HepG2 (cell line): ENCODE results near the gene SSNA1. TPM values are rescaled to one million over a fixed set of nuclear protein-coding genes. Genes with fewer than 3 reads are reported as not detected.
A peak's percentile ranks its signal among the peaks of the same experiment; 100 is the strongest.

Source experiments
- ELF3 ChIP-seq: IDR thresholded peaks from 2 replicates; pipeline ENCODE4 v1.6.1; 2016; ENCODE audit warnings: missing genetic modification reagents, missing compliant biosample characterization
- NONO ChIP-seq, 2 experiments: fragments of 450-650 bp in 1 of 2; sonication (generic) in 1 of 2; formaldehyde crosslinking in 1 of 2; IDR thresholded peaks in 1 of 2; conservative IDR thresholded peaks in 1 of 2; 2 replicates each; pipeline versions ENCODE4 v1.6.1 to v1.8.0; 2017 to 2022; ENCODE audit warnings: mild to moderate bottlenecking in 1 of 2, missing genetic modification reagents in 1 of 2, moderate library complexity in 1 of 2
- PRPF4 ChIP-seq: fragments of 200-400 bp; formaldehyde crosslinking; IDR thresholded peaks from 2 replicates; pipeline ENCODE4 v1.6.1; 2016; ENCODE audit warnings: low read length, low read depth; ENCODE audit not compliant: poor library complexity, severe bottlenecking
- RXRA ChIP-seq: sonication (generic); formaldehyde crosslinking; IDR thresholded peaks from 2 replicates; pipeline ENCODE4 v1.5.1; 2020; ENCODE audit warnings: missing genetic modification reagents
- THAP11 ChIP-seq: IDR thresholded peaks from 2 replicates; pipeline ENCODE4 v1.6.1; 2016; ENCODE audit warnings: missing biosample characterization, missing genetic modification reagents
- THAP7 ChIP-seq: sonication (generic); formaldehyde crosslinking; IDR thresholded peaks from 2 replicates; pipeline ENCODE4 v1.8.1; 2023; ENCODE audit warnings: mild to moderate bottlenecking, missing genetic modification reagents
- ZBTB7B ChIP-seq: sonication (generic); formaldehyde crosslinking; IDR thresholded peaks from 2 replicates; pipeline ENCODE4 v1.4.0; 2020; ENCODE audit warnings: missing genetic modification reagents
- ZKSCAN8 ChIP-seq: IDR thresholded peaks from 2 replicates; pipeline ENCODE4 v1.6.1; 2016; ENCODE audit warnings: borderline replicate concordance, missing genetic modification reagents, missing compliant biosample characterization
- ZNF543 ChIP-seq: sonication (generic); formaldehyde crosslinking; IDR thresholded peaks from 2 replicates; pipeline ENCODE4 v1.4.0; 2020; ENCODE audit warnings: mild to moderate bottlenecking, missing genetic modification reagents
- ZNF589 ChIP-seq: sonication (generic); formaldehyde crosslinking; conservative IDR thresholded peaks from 2 replicates; pipeline ENCODE4 v1.8.0; 2022; ENCODE audit warnings: mild to moderate bottlenecking, moderate library complexity, missing genetic modification reagents
- ZNF619 ChIP-seq: sonication (generic); formaldehyde crosslinking; IDR thresholded peaks from 2 replicates; pipeline ENCODE4 v1.4.0; 2020; ENCODE audit warnings: mild to moderate bottlenecking, missing genetic modification reagents
- ZNF816 ChIP-seq: sonication (generic); formaldehyde crosslinking; IDR thresholded peaks from 2 replicates; pipeline ENCODE4 v1.8.0; 2022; ENCODE audit warnings: missing genetic modification reagents, mild to moderate bottlenecking, borderline replicate concordance
- polyA plus RNA-seq, 8 experiments: library from polyadenylated mRNA; depleted of rRNA in 3 of 8; stranded (reverse) in 7 of 8; unstranded in 1 of 8; fragments of >200 nt; fragmentation: Illumina TruSeq in 4 of 8; extraction: Trizol in 4 of 8; gene quantifications; 2 replicates each; pipeline versions ENCODE4 v1.2.1 to v1.2.3, GENCODE V29; 2011 to 2016; ENCODE audit warnings: low read depth in 4 of 8, missing spikeins in 1 of 8, mixed read lengths in 1 of 8; ENCODE audit not compliant: insufficient read depth in 1 of 8
- total RNA-seq, 5 experiments: library from RNA; depleted of rRNA; stranded (reverse); fragments of >200 nt; fragmentation: Illumina TruSeq; extraction: Trizol; gene quantifications; 2 replicates each; pipeline ENCODE4 v1.2.3, GENCODE V29; 2016; ENCODE audit warnings: low read depth in 1 of 5
- TF ChIP-seq, protein P1 (sequence below): IDR thresholded peaks from 2 replicates; pipeline ENCODE4 v1.6.1; 2018; ENCODE audit warnings: missing genetic modification reagents, mild to moderate bottlenecking, missing compliant biosample characterization
- TF ChIP-seq, protein P2 (sequence below): sonication (generic); formaldehyde crosslinking; IDR thresholded peaks from one replicate; pipeline ENCODE4 v1.5.1; 2020; ENCODE audit warnings: mild to moderate bottlenecking, missing genetic modification reagents; ENCODE audit errors: not compliant biosample characterization
- TF ChIP-seq, protein P3 (sequence below): sonication (generic); formaldehyde crosslinking; IDR thresholded peaks from 2 replicates; pipeline ENCODE4 v1.5.1; 2020; ENCODE audit warnings: missing genetic modification reagents, mild to moderate bottlenecking, borderline replicate concordance

Gene SSNA1
- total and polyA plus RNA-seq, 2 of the 13 experiments (the other 11 are each of a cell fraction or from before 2014, with no cell fraction given), result 35.9 to 49.4 TPM

DNA sequence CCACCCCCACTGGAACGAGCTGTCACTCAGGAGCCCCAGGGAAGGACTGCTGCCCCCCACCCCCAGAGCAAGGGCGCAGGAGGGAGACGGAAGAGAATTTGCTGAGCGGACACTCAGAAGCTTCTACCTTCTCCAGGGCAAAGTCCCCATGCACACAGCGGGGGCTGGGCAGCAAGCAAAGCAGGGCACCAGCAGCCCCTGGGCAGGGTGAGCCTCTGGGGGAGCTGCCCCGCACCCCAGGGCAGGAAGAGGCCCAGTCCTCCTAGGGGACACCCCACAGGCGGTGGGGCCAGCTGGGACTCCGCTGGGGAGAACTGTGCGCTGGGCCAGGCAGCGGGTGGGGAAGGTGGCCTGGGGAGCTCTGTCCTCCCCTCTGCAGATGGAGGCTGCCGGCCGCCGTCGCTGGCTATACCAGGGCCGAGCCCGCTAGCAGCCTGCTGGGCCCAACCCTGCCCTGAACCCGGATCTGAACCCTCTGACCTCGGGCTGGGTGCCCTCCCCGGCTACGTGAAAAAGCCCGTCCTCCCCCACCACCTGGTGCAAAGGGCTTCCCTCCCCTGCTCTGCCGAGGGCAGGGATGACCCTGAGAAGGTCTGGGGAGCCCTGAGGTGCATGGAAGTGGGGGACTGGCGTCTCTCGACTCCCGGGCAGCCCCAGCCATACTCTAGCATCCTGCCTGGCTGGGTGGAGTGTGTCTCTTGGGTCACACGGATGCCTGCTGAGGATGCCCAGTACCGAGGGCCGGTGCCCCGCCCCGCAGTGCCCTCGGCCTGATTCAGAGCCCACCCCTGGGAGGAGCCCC, 41.6 kb downstream of the SSNA1 start (continued):
- TF ChIP-seq PRPF4 (no peak), ZKSCAN8 (CRISPR knock-in tag) (no peak), NONO (IDR thresholded peaks at IDR 0.05) (no peak), NONO (CRISPR knock-in tag; conservative IDR thresholded peaks at IDR 0.05) (peak; percentile 89), ELF3 (CRISPR knock-in tag) (peak; percentile 48), RXRA (CRISPR knock-in tag) (peak; percentile 83), ZNF816 (CRISPR knock-in tag) (0 out of 2 replicates have a peak, but pooled peaks have one; percentile 72), ZBTB7B (CRISPR knock-in tag) (peak; percentile 26; the same call in 1 of the 2 replicates), THAP7 (CRISPR knock-in tag) (no peak), ZNF543 (peak; percentile 76), THAP11 (peak; percentile 66; the same call in 1 of the 2 replicates), ZNF589 (CRISPR knock-in tag) (0 out of 2 replicates have a peak, but pooled peaks have one; percentile 45), ZNF619 (CRISPR knock-in tag) (peak; percentile 71; the same call in 1 of the 2 replicates)
- TF ChIP-seq, protein P1, sequence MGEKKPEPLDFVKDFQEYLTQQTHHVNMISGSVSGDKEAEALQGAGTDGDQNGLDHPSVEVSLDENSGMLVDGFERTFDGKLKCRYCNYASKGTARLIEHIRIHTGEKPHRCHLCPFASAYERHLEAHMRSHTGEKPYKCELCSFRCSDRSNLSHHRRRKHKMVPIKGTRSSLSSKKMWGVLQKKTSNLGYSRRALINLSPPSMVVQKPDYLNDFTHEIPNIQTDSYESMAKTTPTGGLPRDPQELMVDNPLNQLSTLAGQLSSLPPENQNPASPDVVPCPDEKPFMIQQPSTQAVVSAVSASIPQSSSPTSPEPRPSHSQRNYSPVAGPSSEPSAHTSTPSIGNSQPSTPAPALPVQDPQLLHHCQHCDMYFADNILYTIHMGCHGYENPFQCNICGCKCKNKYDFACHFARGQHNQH (CRISPR knock-in tag), result 0 out of 2 replicates have a peak, but pooled peaks have one; percentile 30
- TF ChIP-seq, protein P2, sequence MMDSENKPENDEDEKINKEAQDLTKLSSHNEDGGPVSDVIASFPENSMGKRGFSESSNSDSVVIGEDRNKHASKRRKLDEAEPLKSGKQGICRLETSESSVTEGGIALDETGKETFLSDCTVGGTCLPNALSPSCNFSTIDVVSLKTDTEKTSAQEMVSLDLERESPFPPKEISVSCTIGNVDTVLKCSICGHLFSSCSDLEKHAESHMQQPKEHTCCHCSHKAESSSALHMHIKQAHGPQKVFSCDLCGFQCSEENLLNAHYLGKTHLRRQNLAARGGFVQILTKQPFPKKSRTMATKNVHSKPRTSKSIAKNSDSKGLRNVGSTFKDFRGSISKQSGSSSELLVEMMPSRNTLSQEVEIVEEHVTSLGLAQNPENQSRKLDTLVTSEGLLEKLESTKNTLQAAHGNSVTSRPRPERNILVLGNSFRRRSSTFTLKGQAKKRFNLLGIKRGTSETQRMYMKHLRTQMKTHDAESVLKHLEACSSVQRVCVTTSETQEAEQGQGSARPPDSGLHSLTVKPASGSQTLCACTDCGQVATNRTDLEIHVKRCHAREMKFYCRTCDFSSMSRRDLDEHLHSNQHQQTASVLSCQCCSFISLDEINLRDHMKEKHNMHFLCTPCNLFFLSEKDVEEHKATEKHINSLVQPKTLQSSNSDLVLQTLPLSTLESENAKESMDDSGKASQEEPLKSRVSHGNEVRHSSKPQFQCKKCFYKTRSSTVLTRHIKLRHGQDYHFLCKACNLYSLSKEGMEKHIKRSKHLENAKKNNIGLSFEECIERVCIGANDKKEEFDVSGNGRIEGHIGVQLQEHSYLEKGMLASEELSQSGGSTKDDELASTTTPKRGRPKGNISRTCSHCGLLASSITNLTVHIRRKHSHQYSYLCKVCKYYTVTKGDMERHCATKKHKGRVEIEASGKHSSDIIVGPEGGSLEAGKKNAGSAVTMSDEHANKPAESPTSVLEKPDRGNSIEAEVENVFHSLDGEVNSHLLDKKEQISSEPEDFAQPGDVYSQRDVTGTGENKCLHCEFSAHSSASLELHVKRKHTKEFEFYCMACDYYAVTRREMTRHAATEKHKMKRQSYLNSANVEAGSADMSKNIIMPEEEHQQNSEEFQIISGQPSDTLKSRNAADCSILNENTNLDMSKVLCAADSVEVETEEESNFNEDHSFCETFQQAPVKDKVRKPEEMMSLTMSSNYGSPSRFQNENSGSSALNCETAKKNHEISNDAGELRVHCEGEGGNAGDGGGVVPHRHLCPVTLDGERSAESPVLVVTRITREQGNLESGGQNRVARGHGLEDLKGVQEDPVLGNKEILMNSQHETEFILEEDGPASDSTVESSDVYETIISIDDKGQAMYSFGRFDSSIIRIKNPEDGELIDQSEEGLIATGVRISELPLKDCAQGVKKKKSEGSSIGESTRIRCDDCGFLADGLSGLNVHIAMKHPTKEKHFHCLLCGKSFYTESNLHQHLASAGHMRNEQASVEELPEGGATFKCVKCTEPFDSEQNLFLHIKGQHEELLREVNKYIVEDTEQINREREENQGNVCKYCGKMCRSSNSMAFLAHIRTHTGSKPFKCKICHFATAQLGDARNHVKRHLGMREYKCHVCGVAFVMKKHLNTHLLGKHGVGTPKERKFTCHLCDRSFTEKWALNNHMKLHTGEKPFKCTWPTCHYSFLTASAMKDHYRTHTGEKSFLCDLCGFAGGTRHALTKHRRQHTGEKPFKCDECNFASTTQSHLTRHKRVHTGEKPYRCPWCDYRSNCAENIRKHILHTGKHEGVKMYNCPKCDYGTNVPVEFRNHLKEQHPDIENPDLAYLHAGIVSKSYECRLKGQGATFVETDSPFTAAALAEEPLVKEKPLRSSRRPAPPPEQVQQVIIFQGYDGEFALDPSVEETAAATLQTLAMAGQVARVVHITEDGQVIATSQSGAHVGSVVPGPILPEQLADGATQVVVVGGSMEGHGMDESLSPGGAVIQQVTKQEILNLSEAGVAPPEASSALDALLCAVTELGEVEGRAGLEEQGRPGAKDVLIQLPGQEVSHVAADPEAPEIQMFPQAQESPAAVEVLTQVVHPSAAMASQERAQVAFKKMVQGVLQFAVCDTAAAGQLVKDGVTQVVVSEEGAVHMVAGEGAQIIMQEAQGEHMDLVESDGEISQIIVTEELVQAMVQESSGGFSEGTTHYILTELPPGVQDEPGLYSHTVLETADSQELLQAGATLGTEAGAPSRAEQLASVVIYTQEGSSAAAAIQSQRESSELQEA (CRISPR knock-in tag), result no peak
- TF ChIP-seq, protein P3, sequence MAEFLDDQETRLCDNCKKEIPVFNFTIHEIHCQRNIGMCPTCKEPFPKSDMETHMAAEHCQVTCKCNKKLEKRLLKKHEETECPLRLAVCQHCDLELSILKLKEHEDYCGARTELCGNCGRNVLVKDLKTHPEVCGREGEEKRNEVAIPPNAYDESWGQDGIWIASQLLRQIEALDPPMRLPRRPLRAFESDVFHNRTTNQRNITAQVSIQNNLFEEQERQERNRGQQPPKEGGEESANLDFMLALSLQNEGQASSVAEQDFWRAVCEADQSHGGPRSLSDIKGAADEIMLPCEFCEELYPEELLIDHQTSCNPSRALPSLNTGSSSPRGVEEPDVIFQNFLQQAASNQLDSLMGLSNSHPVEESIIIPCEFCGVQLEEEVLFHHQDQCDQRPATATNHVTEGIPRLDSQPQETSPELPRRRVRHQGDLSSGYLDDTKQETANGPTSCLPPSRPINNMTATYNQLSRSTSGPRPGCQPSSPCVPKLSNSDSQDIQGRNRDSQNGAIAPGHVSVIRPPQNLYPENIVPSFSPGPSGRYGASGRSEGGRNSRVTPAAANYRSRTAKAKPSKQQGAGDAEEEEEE (CRISPR knock-in tag), result no peak
